ENCODE data around the gene TMBIM6.
"Not testable (repeated sequence)": the region's sequence is repeated elsewhere in the genome, so short reads cannot be mapped to it uniquely, and the experiment has no call there.

GRCh38 chr12:49780914-49781313, 39.6 kb downstream of the TMBIM6 start:
- TF ChIP-seq POLR2A (IDR thresholded peaks at IDR 0.05); CTCF (IDR thresholded peaks at IDR 0.05 in 4 of 5, conservative IDR thresholded peaks at IDR 0.05 in 1 of 5): not testable (repeated sequence)
